Loucy (cell line): ENCODE measurements around the gene FERD3L.

ENCODE experiments used
- CTCF ChIP-seq: fragments of 200-600 bp; sonication (generic); conservative IDR thresholded peaks from 2 replicates; pipeline ENCODE4 v1.5.1; 2014; ENCODE audit warnings: mild to moderate bottlenecking, antibody characterized with exemption, low read length
- EZH2phosphoT487 ChIP-seq: fragments of 200-600 bp; IDR thresholded peaks from 2 replicates; pipeline ENCODE4 v1.6.1; 2018; ENCODE audit warnings: antibody characterized with exemption, mild to moderate bottlenecking, moderate library complexity, borderline replicate concordance

- TF ChIP-seq EZH2phosphoT487 (no peak), CTCF (no peak)
These were observed 32.0 kb upstream of the FERD3L start for GRCh38 chr7:19177269-19177668.
